Measurements from ENCODE around the gene RGR. TPM values are rescaled to one million over a fixed set of nuclear protein-coding genes. Genes with fewer than 3 reads are reported as not detected.

Gene RGR
- total and polyA plus RNA-seq, 11 donors: 0.04 to 2.0 (median 0.38) TPM; not detected in 6

- DNase-seq (no peak), ATAC-seq (no peak)
- H3K9me3 ChIP-seq: no peaks in the 10 kb centered on the region
- no peaks in the 10 kb centered on the region for H3K36me3 ChIP-seq
- no peak overlapping the region for H3K27ac ChIP-seq
- TF ChIP-seq POLR2A (IDR thresholded peaks at IDR 0.05) (no peak), CTCF (IDR thresholded peaks at IDR 0.05) (no peak)
- intact Hi-C loops (cut with DNase I): loop anchor here in 1 of 10 donors (5.0 kb wide), 1 partner anchor 50 kb away; no protein-coding TSS in a partner anchor
- H3K4me3 ChIP-seq: no peak overlapping the region
- 82 to 100% (median 84%) methylated on average over 1 to 5 of the region's 5 CpGs for WGBS, 4 donors
- H3K27me3 ChIP-seq: peaks cover 0 to 12% (median 0%) of the 10 kb centered on the region in 9 donors
- H3K4me1 ChIP-seq: peaks cover 0 to 2% (median 0%) of the 10 kb centered on the region in 12 donors
Observed at GRCh38 chr10:84202349-84202748, 42.5 kb upstream of the RGR start.

- no peaks in the 10 kb centered on the region for H3K36me3 ChIP-seq
- H3K27ac ChIP-seq: no peak overlapping the region
- ATAC-seq (peak in 1 of 4 donors; percentile 7), DNase-seq (no peak)
- no peaks in the 10 kb centered on the region for H3K9me3 ChIP-seq
- peaks cover 0 to 11% (median 0%) of the 10 kb centered on the region in 9 donors for H3K27me3 ChIP-seq
- TF ChIP-seq CTCF (IDR thresholded peaks at IDR 0.05) (peak in 2 of 12 donors; percentile 15 to 20), POLR2A (IDR thresholded peaks at IDR 0.05) (no peak)
- intact Hi-C loops (cut with DNase I): loop anchor here in 1 of 10 donors (5.0 kb wide), 1 partner anchor 52 kb away; no protein-coding TSS in a partner anchor
- H3K4me1 ChIP-seq: no peaks in the 10 kb centered on the region
- no peak overlapping the region for H3K4me3 ChIP-seq
- WGBS, 4 donors: 75 to 82% (median 77%) methylated on average over 4 of the region's 4 CpGs
Observed at GRCh38 chr10:84204122-84204521, 40.7 kb upstream of the RGR start.

DNA sequence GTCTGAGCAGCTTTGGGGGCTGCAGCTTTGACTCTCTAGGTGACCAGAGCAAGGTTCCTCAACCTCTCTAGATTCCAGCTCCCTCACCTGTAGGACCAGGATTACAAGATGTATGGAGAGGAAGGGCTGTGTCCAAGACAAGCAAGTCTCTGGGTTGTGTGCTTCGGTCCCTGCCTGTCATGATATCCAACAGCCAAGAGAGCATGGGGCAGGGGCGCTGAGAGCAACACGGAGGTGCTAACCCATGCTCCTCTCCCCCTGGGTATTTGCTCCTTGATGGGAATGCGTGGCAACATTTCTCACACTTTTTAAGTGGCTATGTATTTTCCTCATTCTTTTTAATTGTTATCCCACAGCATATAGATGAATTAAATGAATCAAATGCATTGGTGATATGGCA lies 40.2 kb upstream of the RGR start:
- no peaks in the 10 kb centered on the region for H3K9me3 ChIP-seq
- intact Hi-C loops (cut with DNase I): loop anchor here in 4 of 10 donors (5.0 kb wide), 2 partner anchors 52 to 57 kb away; no protein-coding TSS in a partner anchor
- no peaks in the 10 kb centered on the region for H3K36me3 ChIP-seq
- no peaks in the 10 kb centered on the region for H3K4me1 ChIP-seq
- H3K4me3 ChIP-seq: no peak overlapping the region
- no peak overlapping the region for H3K27ac ChIP-seq
- H3K27me3 ChIP-seq: peaks cover 0 to 15% (median 0%) of the 10 kb centered on the region in 9 donors
- ATAC-seq: no peak
- WGBS, 4 donors: 81 to 89% (median 85%) methylated on average over 4 of the region's 4 CpGs
- TF ChIP-seq POLR2A (IDR thresholded peaks at IDR 0.05) (no peak), CTCF (IDR thresholded peaks at IDR 0.05) (no peak)
- DNase-seq: no peak

- no peaks in the 10 kb centered on the region for H3K36me3 ChIP-seq
- H3K4me3 ChIP-seq: no peak overlapping the region
- intact Hi-C loops (cut with DNase I): loop anchor here in 3 of 10 donors (5.0 kb wide), 1 partner anchor 58 kb away; no protein-coding TSS in a partner anchor
- no peak overlapping the region for H3K27ac ChIP-seq
- ATAC-seq (peak; percentile 68 to 78 (median 76)), DNase-seq (peak in 4 of 5 donors; percentile 38 to 75 (median 50))
- H3K4me1 ChIP-seq: no peaks in the 10 kb centered on the region
- no peaks in the 10 kb centered on the region for H3K9me3 ChIP-seq
- WGBS, 4 donors: 32 to 38% (median 33%) methylated on average over 8 of the region's 8 CpGs
- peaks cover 0 to 15% (median 0%) of the 10 kb centered on the region in 9 donors for H3K27me3 ChIP-seq
- TF ChIP-seq CTCF (IDR thresholded peaks at IDR 0.05) (peak; percentile 50 to 70 (median 61)), POLR2A (IDR thresholded peaks at IDR 0.05) (no peak)
Observed at GRCh38 chr10:84205049-84205852, 39.6 kb upstream of the RGR start.

Measured in heart left ventricle (tissue), 16 donors.